SK-N-SH treated with all-trans-retinoic acid at 6 μM for 48 hours (cell line): ENCODE measurements around the gene ACOT13.

Source experiments
- ARNTL ChIP-seq: fragments of 450-650 bp; formaldehyde crosslinking; IDR thresholded peaks from 2 replicates; pipeline ENCODE4 v1.5.0; 2020; ENCODE audit warnings: low read depth, mild to moderate bottlenecking, moderate library complexity, borderline replicate concordance
- BACH2 ChIP-seq: fragments of 250-450 bp; sonication (Bioruptor Pico); IDR thresholded peaks from 2 replicates; pipeline ENCODE4 v1.9.0; 2021; ENCODE audit warnings: mild to moderate bottlenecking, borderline replicate concordance

GRCh38 chr6:24740861-24741260 lies 74.0 kb downstream of the ACOT13 start:
- TF ChIP-seq ARNTL (CRISPR knock-in tag) (no peak), BACH2 (CRISPR knock-in tag) (no peak)
